GM12878 (cell line): ENCODE data around the gene AIRE. TPM values are rescaled to one million over a fixed set of nuclear protein-coding genes. Genes with fewer than 3 reads are reported as not detected.

Experiments
- ATAC-seq: fragments of 200-7000 bp; cut with Tn5 transposase; 3 replicates; pipeline ENCODE4 v1.9.1; 2020; ENCODE audit warnings: mild to moderate bottlenecking, moderate library complexity
- BruUV-seq: library from RNA; stranded (reverse); fragments of 400-500 nt; replicated peaks from 2 replicates; lab custom pipeline; 2021; lab: Mats Ljungman, UMichigan
- CTCF ChIA-PET: fragments of 300-600 bp; sonication (Branson Sonifier 250); formaldehyde crosslinking; extraction: SDS; loops from one replicate; lab custom pipeline; 2021; ENCODE audit warnings: inconsistent platforms; lab: Yijun Ruan, JAX
- POLR2A ChIA-PET: fragments of 350-600 bp; formaldehyde crosslinking; extraction: SDS; loops from one replicate; lab custom pipeline; 2021; ENCODE audit warnings: inconsistent platforms; lab: Charles Lee
- RAD21 ChIA-PET: fragments of 300-600 bp; sonication (Branson Sonifier 250); formaldehyde crosslinking; loops from one replicate; lab custom pipeline; 2023; ENCODE audit warnings: antibody characterized with exemption; ENCODE audit not compliant: unreplicated experiment; lab: Charles Lee
- SMC1A ChIA-PET: fragments of 300-600 bp; sonication (Branson Sonifier 250); formaldehyde crosslinking; loops from one replicate; lab custom pipeline; 2023; ENCODE audit not compliant: unreplicated experiment, uncharacterized antibody; lab: Charles Lee
- DNase-seq: peaks from one replicate; pipeline ENCODE4 v3.0.0-alpha.2; 2011; ENCODE audit warnings: low read depth, low spot score
- FAIRE-seq: peaks from 3 replicates; lab custom pipeline; 2011; peaks lifted over from hg19 to GRCh38; lab: Jason Lieb, UNC
- H2AFZ ChIP-seq: 2 replicates; pipeline ENCODE4 v1.6.0; 2011; ENCODE audit warnings: low read depth, low read length, control low read depth; ENCODE audit not compliant: control insufficient read depth
- H3K27ac ChIP-seq: 2 replicates; pipeline ENCODE4 v1.5.1; 2011; ENCODE audit warnings: control low read depth; ENCODE audit not compliant: control insufficient read depth, insufficient read depth
- H3K27me3 ChIP-seq, 2 experiments: replicated peaks in 1 of 2; 2 replicates each; pipeline versions ENCODE4 v1.6.0 to v1.6.1; 2011; ENCODE audit warnings: low read length in 1 of 2; ENCODE audit not compliant: control insufficient read depth in 2 of 2, insufficient read depth in 2 of 2
- H3K36me3 ChIP-seq, 2 experiments: 2 replicates each; pipeline ENCODE4 v1.5.1; 2011; ENCODE audit warnings: low read length in 1 of 2; ENCODE audit not compliant: control insufficient read depth in 2 of 2, insufficient read depth in 2 of 2
- H3K4me1 ChIP-seq: 2 replicates; pipeline ENCODE4 v1.6.1; 2011; ENCODE audit warnings: mild to moderate bottlenecking, low read length, moderate library complexity, mixed read lengths; ENCODE audit not compliant: control insufficient read depth, insufficient read depth
- H3K4me2 ChIP-seq: 2 replicates; pipeline ENCODE4 v1.6.0; 2011; ENCODE audit warnings: control low read depth; ENCODE audit not compliant: control insufficient read depth, insufficient read depth
- H3K4me3 ChIP-seq: fragments of 200-600 bp; sonication (generic); 2 replicates; pipeline ENCODE4 v1.5.1; 2016
- H3K79me2 ChIP-seq: 2 replicates; pipeline ENCODE4 v1.6.0; 2011; ENCODE audit warnings: low read length; ENCODE audit not compliant: control insufficient read depth, insufficient read depth
- H3K9ac ChIP-seq: 2 replicates; pipeline ENCODE4 v1.8.0; 2011; ENCODE audit warnings: low read length, control low read depth, mixed read lengths; ENCODE audit not compliant: control insufficient read depth, insufficient read depth
- H3K9me3 ChIP-seq: replicated peaks from 3 replicates; pipeline ENCODE4 v1.5.1; 2011; ENCODE audit warnings: mild to moderate bottlenecking, low read length; ENCODE audit not compliant: control insufficient read depth, insufficient read depth
- H4K20me1 ChIP-seq: 2 replicates; pipeline ENCODE4 v1.6.0; 2011; ENCODE audit not compliant: control insufficient read depth, insufficient read depth
- ATF2 ChIP-seq: IDR thresholded peaks from 2 replicates; pipeline ENCODE4 v1.6.1; 2012; ENCODE audit warnings: low read length, inconsistent platforms
- BHLHE40 ChIP-seq, 2 experiments: fragments of 450-650 bp in 1 of 2; IDR thresholded peaks; 2 replicates each; pipeline ENCODE4 v1.6.1; 2011 to 2017; ENCODE audit warnings: low read depth in 2 of 2, borderline replicate concordance in 1 of 2, improper control_type of control experiment in 1 of 2, low read length in 1 of 2, mild to moderate bottlenecking in 1 of 2
- ESRRA ChIP-seq: IDR thresholded peaks from 2 replicates; pipeline ENCODE4 v1.6.1; 2012; ENCODE audit warnings: mild to moderate bottlenecking, low read length, improper control_type of control experiment
- IKZF1 ChIP-seq: fragments of 450-650 bp; conservative IDR thresholded peaks from 2 replicates; pipeline ENCODE4 v1.6.1; 2017; ENCODE audit warnings: antibody characterized with exemption, mild to moderate bottlenecking
- IRF4 ChIP-seq: IDR thresholded peaks from 2 replicates; pipeline ENCODE4 v1.6.1; 2011; ENCODE audit warnings: low read depth, low read length
- MEF2A ChIP-seq: IDR thresholded peaks from 2 replicates; pipeline ENCODE4 v1.6.1; 2011; ENCODE audit warnings: low read depth, mild to moderate bottlenecking, low read length, moderate library complexity; ENCODE audit not compliant: insufficient read depth
- MLLT1 ChIP-seq: fragments of 450-650 bp; IDR thresholded peaks from 2 replicates; pipeline ENCODE4 v1.6.1; 2016; ENCODE audit warnings: mild to moderate bottlenecking
- MYB ChIP-seq: fragments of 150-350 bp; IDR thresholded peaks from 2 replicates; pipeline ENCODE4 v1.6.1; 2014; ENCODE audit warnings: mild to moderate bottlenecking, low read depth, low read length, borderline replicate concordance
- NR2F1 ChIP-seq: fragments of 450-650 bp; conservative IDR thresholded peaks from 2 replicates; pipeline ENCODE4 v1.6.1; 2017; ENCODE audit warnings: mild to moderate bottlenecking
- POLR2AphosphoS5 ChIP-seq: IDR thresholded peaks from 2 replicates; pipeline ENCODE4 v1.6.1; 2011; ENCODE audit warnings: mild to moderate bottlenecking, low read length, inconsistent platforms
- RELB ChIP-seq: fragments of 450-650 bp; IDR thresholded peaks from 2 replicates; pipeline ENCODE4 v1.6.1; 2017; ENCODE audit warnings: low read depth, mild to moderate bottlenecking, moderate library complexity
- SUPT20H ChIP-seq: IDR thresholded peaks from 2 replicates; pipeline ENCODE4 v1.6.1; 2011; ENCODE audit warnings: low read depth, mild to moderate bottlenecking, low read length, moderate library complexity, borderline replicate concordance; ENCODE audit not compliant: control insufficient read depth
- WRNIP1 ChIP-seq: IDR thresholded peaks from 2 replicates; pipeline ENCODE4 v1.6.1; 2011; ENCODE audit warnings: low read depth, low read length, improper control_type of control experiment, borderline replicate concordance
- ZBED1 ChIP-seq: IDR thresholded peaks from 2 replicates; pipeline ENCODE4 v1.6.1; 2016; ENCODE audit warnings: borderline replicate concordance
- ZNF207 ChIP-seq: fragments of 450-650 bp; IDR thresholded peaks from 2 replicates; pipeline ENCODE4 v1.6.1; 2014; ENCODE audit warnings: antibody characterized with exemption, mild to moderate bottlenecking, borderline replicate concordance
- WGBS: methylation state at CpG from one replicate; pipeline ENCODE4 v1.1.6; 2016; ENCODE audit warnings: low lambda C conversion rate; ENCODE audit not compliant: insufficient replicate concordance, insufficient coverage; ENCODE audit errors: missing lambda C conversion rate; 5-methylcytosine and 5-hydroxymethylcytosine counted together
- in situ Hi-C: fragments of 300-500 bp; cut with MboI; formaldehyde crosslinking; loops from 9 replicates; pipeline ENCODE4 v1.14.3; 2018; ENCODE audit warnings: mixed read lengths
- intact Hi-C: fragments of 100-400 bp; cut with micrococcal nuclease; formaldehyde crosslinking; loops from one replicate; pipeline ENCODE4 v1.14.2; 2022; ENCODE audit not compliant: unreplicated experiment
- polyA plus RNA-seq, 11 experiments: library from polyadenylated mRNA; depleted of rRNA in 4 of 11; unstranded in 6 of 11; stranded (reverse) in 5 of 11; fragments of >200 nt; fragmentation: Nextera tagmentation in 4 of 11; fragmentation: Illumina TruSeq in 1 of 11; extraction: Ambion mirVana in 4 of 11; extraction: Trizol in 1 of 11; gene quantifications; 1 replicate in 1 of 11; 2 replicates in 10 of 11; pipeline versions ENCODE4 v1.2.1 to v1.2.3, GENCODE V29; 2011 to 2016; ENCODE audit warnings: inconsistent platforms in 2 of 11, missing spikeins in 2 of 11, low read depth in 1 of 11
- total RNA-seq, 4 experiments: library from RNA; depleted of rRNA in 3 of 4; stranded (reverse); fragments of >200 nt in 3 of 4; fragmentation: Illumina TruSeq in 1 of 4; extraction: Trizol in 1 of 4; gene quantifications; 2 replicates each; pipeline versions ENCODE4 v1.2.1 to v1.2.3, GENCODE V29; 2013 to 2021

AIRE gene
- total and polyA plus RNA-seq, 10 of the 15 experiments (the other 5 are each of a cell fraction or from before 2014, with no cell fraction given) = 0.05 to 0.10 TPM; not detected in 8

GRCh38 chr21:44295646-44296045 is 10.0 kb downstream of the AIRE start (continued):
- peak; percentile 76; the same call in 1 of the 2 replicates for TF ChIP-seq RELB
- TF ChIP-seq, all 136 proteins: peak for 7

GRCh38 chr21:44296103-44296519 is 10.4 kb downstream of the AIRE start:
- POLR2A ChIA-PET = interaction anchor here (1.4 kb wide), 2 partner anchors 11 to 26 kb away, joined by 3 to 5 read pairs; no protein-coding TSS in a partner anchor
- TF ChIP-seq WRNIP1 (no peak), MYB (no peak), ESRRA (no peak), IKZF1 (peak; percentile 42), RELB (0 out of 2 replicates have a peak, but pooled peaks have one; percentile 29), NR2F1 (peak; percentile 14; the same call in 1 of the 2 replicates), IRF4 (no peak), BHLHE40 (IDR thresholded peaks at IDR 0.05; ENCODE audit: borderline replicate concordance in 1 of 2, low read depth in 2 of 2, low read length in 1 of 2) (peak in 1 of 2 experiments; percentile 17; a peak in 1 of 4 replicates), SUPT20H (no peak), ZBED1 (no peak), POLR2AphosphoS5 (no peak), MLLT1 (no peak), ATF2 (no peak), ZNF207 (no peak), MEF2A (no peak)

More at GRCh38 chr21:44296103-44296519, 10.4 kb downstream of the AIRE start:
- BruUV-seq = no TSS peak
- Histone ChIP-seq H3K79me2 (peaks cover 20% of the 10 kb centered on the region), H3K36me3 (no peaks in the 10 kb centered on the region), H2AFZ (no peak overlapping the region), H3K27me3 (no peaks in the 10 kb centered on the region), H4K20me1 (no peaks in the 10 kb centered on the region), H3K9ac (peak overlapping the region; percentile 28; the same call in 1 of the 2 replicates), H3K4me2 (peak overlapping the region; percentile 30; the same call in 1 of the 2 replicates), H3K9me3 (no peaks in the 10 kb centered on the region), H3K4me1 (peaks cover 36% of the 10 kb centered on the region), H3K27ac (no peak overlapping the region; the same call in 1 of the 2 replicates), H3K4me3 (no peak overlapping the region)
- SMC1A ChIA-PET = interaction anchor here (0.8 to 2.8 kb wide), 4 partner anchors 8 to 45 kb away, joined by 3 to 11 read pairs (median 3); no protein-coding TSS in a partner anchor
- WGBS = 3% methylated on average over 9 of the region's 12 CpGs
- ATAC-seq (no peak), FAIRE-seq (no peak), DNase-seq (no peak)
- RAD21 ChIA-PET = interaction anchor here (1.0 to 3.0 kb wide), 5 partner anchors 9 to 43 kb away, joined by 3 to 27 read pairs (median 9); partner anchors contain the start of gene CFAP410
- CTCF ChIA-PET = interaction anchor here (0.8 to 2.0 kb wide), 3 partner anchors 15 to 28 kb away, joined by 4 to 7 read pairs (median 4); no protein-coding TSS in a partner anchor
- intact Hi-C loops = no loop called here
- in situ Hi-C loops = no loop called here
